Ovary (tissue), 9 donors: ENCODE measurements around the gene GBF1. TPM values are rescaled to one million over a fixed set of nuclear protein-coding genes. Genes with fewer than 3 reads are reported as not detected.

Experiments used
- DNase-seq, 5 donors: peaks; one replicate each; pipeline ENCODE4 v3.0.0-alpha.2; 2019 to 2020
- H3K27ac ChIP-seq, 2 donors: fragments of 200-600 bp; one replicate each; pipeline versions ENCODE4 v1.5.1 to v1.8.0; 2019 to 2022
- H3K27me3 ChIP-seq: fragments of 200-600 bp; one replicate; pipeline ENCODE4 v1.8.0; 2022
- H3K36me3 ChIP-seq: fragments of 200-600 bp; sonication (generic); one replicate; pipeline ENCODE4 v1.5.1; 2019
- H3K4me1 ChIP-seq: one replicate; pipeline ENCODE4 v1.8.1; 2013; ENCODE audit warnings: mild to moderate bottlenecking, moderate library complexity; ENCODE audit not compliant: insufficient read depth
- H3K4me3 ChIP-seq: fragments of 200-600 bp; sonication (generic); one replicate; pipeline ENCODE4 v1.5.1; 2017
- H3K9me3 ChIP-seq, 2 donors: fragments of 200-600 bp in 1 of 2; sonication (generic) in 1 of 2; one replicate each; pipeline versions ENCODE4 v1.5.1 to v1.8.1; 2013 to 2019; ENCODE audit warnings: mild to moderate bottlenecking in 1 of 2, moderate library complexity in 1 of 2
- CTCF ChIP-seq, 3 donors: fragments of 450-650 bp in 2 of 3; fragments of 200-600 bp in 1 of 3; IDR thresholded peaks; one replicate each; pipeline versions ENCODE4 v1.5.1 to v1.8.0; 2016 to 2022; ENCODE audit warnings: antibody characterized with exemption in 3 of 3, mild to moderate bottlenecking in 1 of 3
- EP300 ChIP-seq: sonication (generic); formaldehyde crosslinking; IDR thresholded peaks from one replicate; pipeline ENCODE4 v1.6.1; 2017; ENCODE audit warnings: antibody characterized with exemption
- POLR2A ChIP-seq: fragments of 450-650 bp; IDR thresholded peaks from one replicate; pipeline ENCODE4 v1.6.1; 2017; ENCODE audit warnings: antibody characterized with exemption, mild to moderate bottlenecking, moderate library complexity
- whole genome bisulfite sequencing, 3 donors: extraction: QIAGEN DNeasy Blood & Tissue Kit in 1 of 3; methylation state at CpG; one replicate each; pipeline versions ENCODE4 v1.1.5 to v1.1.7; 2013 to 2017; 5-methylcytosine and 5-hydroxymethylcytosine counted together
- intact Hi-C, 4 donors: fragments of 100-400 bp; cut with DNase I; formaldehyde crosslinking; loops; one replicate each; pipeline versions ENCODE4 v1.11.0 to v1.15.1; 2022 to 2023
- polyA plus RNA-seq, 2 donors: library from polyadenylated mRNA; stranded (reverse); fragments of 200-250 nt in 1 of 2; fragments of 350-450 nt in 1 of 2; fragmentation: Illumina TruSeq in 1 of 2; extraction: RNeasy Lipid Tissue Mini Kit (QIAGEN cat#74804) in 1 of 2; gene quantifications; one replicate each; pipeline ENCODE4 v1.2.3, GENCODE V29; 2013 to 2014
- total RNA-seq, 7 donors: library from RNA; depleted of rRNA in 2 of 7; stranded (reverse); fragments of >200 nt in 2 of 7; fragmentation: NEBNext Ultra II Directional in 3 of 7; extraction: Animal tissue kit (Norgen Biotek cat#: 25700) in 3 of 7; gene quantifications; one replicate each; pipeline versions ENCODE4 v1.1.0 to v1.2.4, GENCODE V29; 2016 to 2023
- donor health status: DM: no; HTN: no; CAD: no; lungs with moderate emphysema.
- donor health status: DM: no; HTN: no; CAD: no.
- donor health status: Bipolar disorder and iron deficiency.
- donor health status: DM: yes; HTN: yes; CAD: no.
- donor health status: DM: no; HTN: no; CAD: no.
- donor health status: DM: yes; HTN: yes; CAD: no.

GBF1 gene
- total and polyA plus RNA-seq, 9 donors, result 13.2 to 43.2 (median 34.4) TPM

GRCh38 chr10:102233997-102234396 is 11.3 kb upstream of the GBF1 start:
- no peak for DNase-seq
- intact Hi-C loops, result loop anchor here in 3 of 4 donors (5.0 to 10.0 kb wide), 5 partner anchors 79 to 351 kb away; partner anchors contain the start of gene NOLC1 (in 1 of the 3)
- peaks cover 11% of the 10 kb centered on the region for H3K4me1 ChIP-seq
- H3K36me3 ChIP-seq, result no peaks in the 10 kb centered on the region
- no peaks in the 10 kb centered on the region for H3K27me3 ChIP-seq
- no peak overlapping the region for H3K27ac ChIP-seq
- no peak overlapping the region for H3K4me3 ChIP-seq
- 42 to 81% (median 79%) methylated on average over 1 of the region's 1 CpG for WGBS, 3 donors
- no peaks in the 10 kb centered on the region for H3K9me3 ChIP-seq
- TF ChIP-seq EP300, result no peak
- TF ChIP-seq CTCF (IDR thresholded peaks at IDR 0.05), result no peak
- no peak for TF ChIP-seq POLR2A

- H3K4me3 ChIP-seq, result no peak overlapping the region
- H3K27ac ChIP-seq, result no peak overlapping the region
- intact Hi-C loops, result loop anchor here in 3 of 4 donors (5.0 to 10.0 kb wide), 5 partner anchors 80 to 350 kb away; partner anchors contain the start of gene NOLC1 (in 1 of the 3)
- 44 to 51% (median 49%) methylated on average over 12 of the region's 12 CpGs for WGBS, 3 donors
- H3K36me3 ChIP-seq, result no peaks in the 10 kb centered on the region
- TF ChIP-seq EP300 (no peak), POLR2A (no peak), CTCF (IDR thresholded peaks at IDR 0.05) (no peak)
- no peak for DNase-seq
- H3K9me3 ChIP-seq, result no peaks in the 10 kb centered on the region
- peaks cover 9% of the 10 kb centered on the region for H3K4me1 ChIP-seq
- H3K27me3 ChIP-seq, result no peaks in the 10 kb centered on the region
Measured at GRCh38 chr10:102234888-102235597, 10.3 kb upstream of the GBF1 start.

- intact Hi-C loops, result loop anchor here in 3 of 4 donors (10.0 kb wide), 3 partner anchors 81 to 349 kb away; partner anchors contain the start of gene NOLC1 (in 1 of the 3)
- H3K27ac ChIP-seq, result no peak overlapping the region
- no peak for DNase-seq
- TF ChIP-seq CTCF (IDR thresholded peaks at IDR 0.05) (no peak), POLR2A (no peak), EP300 (no peak)
- WGBS, 3 donors, result 90 to 92% (median 91%) methylated on average over 1 of the region's 1 CpG
- H3K4me3 ChIP-seq, result no peak overlapping the region
- H3K9me3 ChIP-seq, result no peaks in the 10 kb centered on the region
- no peaks in the 10 kb centered on the region for H3K27me3 ChIP-seq
- no peaks in the 10 kb centered on the region for H3K36me3 ChIP-seq
- peaks cover 6% of the 10 kb centered on the region for H3K4me1 ChIP-seq
Measured at GRCh38 chr10:102235598-102235920, 9.8 kb upstream of the GBF1 start.

GRCh38 chr10:102236006-102236405 is 9.3 kb upstream of the GBF1 start:
- Histone ChIP-seq H3K27me3 (no peaks in the 10 kb centered on the region), H3K27ac (no peak overlapping the region), H3K9me3 (no peaks in the 10 kb centered on the region), H3K36me3 (no peaks in the 10 kb centered on the region), H3K4me3 (no peak overlapping the region), H3K4me1 (peaks cover 6% of the 10 kb centered on the region)
- no peak for TF ChIP-seq CTCF (IDR thresholded peaks at IDR 0.05)
- no peak for TF ChIP-seq EP300
- TF ChIP-seq POLR2A, result no peak
- 40 to 49% (median 42%) methylated on average over 8 of the region's 8 CpGs for WGBS, 3 donors
- intact Hi-C loops, result loop anchor here in 3 of 4 donors (10.0 kb wide), 3 partner anchors 81 to 349 kb away; partner anchors contain the start of gene NOLC1 (in 1 of the 3)
- DNase-seq, result no peak
